Heart left ventricle (tissue), 13 donors: Measurements from ENCODE around the gene KRT15.

Experiments
- CTCF ChIP-seq, 12 donors: fragments of 200-600 bp; sonication (generic) in 4 of 12; IDR thresholded peaks; one replicate each; pipeline versions ENCODE4 v1.5.0 to v1.8.0; 2018 to 2022; ENCODE audit warnings: antibody characterized with exemption in 12 of 12, mild to moderate bottlenecking in 5 of 12
- POLR2A ChIP-seq, 2 donors: fragments of 450-650 bp; IDR thresholded peaks; one replicate each; pipeline ENCODE4 v1.6.1; 2017; ENCODE audit warnings: antibody characterized with exemption in 2 of 2, mild to moderate bottlenecking in 2 of 2, moderate library complexity in 2 of 2
- donor health status: ischemic (EF 13 %, LVEDD 7.1; RV severe dilation, severe dysfunction).
- donor health status: DM: no; HTN: yes; CAD: no.
- donor health status: DM: no; HTN: no; CAD: no.
- donor health status: ischemic (EF 25% LVEDD 6.9; RV normal size, moderate dysfunction).
- donor health status: ischemic (EF 25% LVEDD 5.7; RV mildly dilated, moderate dysfunction).
- donor health status: ischemic (EF 35%, LVEDD 5.7; RV mildly dilated, moderate dysfunction).
- donor health status: nonischemic (EF 11% LVEDD 7.7; RV severe dilation, severe dysfunction).
- donor health status: DM: yes; HTN: yes; CAD: no.
- donor health status: PGD.
- donor health status: ischemic (EF 29% LVEDD 5.4; RV normal size, mild dysfunction).
- donor health status: nonischemic (EF 23%, LVEDD 6.1; RV moderate dilation, normal function).

GRCh38 chr17:41467561-41467960 is 51.1 kb downstream of the KRT15 start:
- TF ChIP-seq POLR2A (IDR thresholded peaks at IDR 0.05) (no peak), CTCF (IDR thresholded peaks at IDR 0.05) (no peak)
